Measurements from ENCODE around the gene USP11. TPM values are rescaled to one million over a fixed set of nuclear protein-coding genes. Genes with fewer than 3 reads are reported as not detected.

USP11 gene
- total and polyA plus RNA-seq, 2 donors (not counting 1 experiment from before 2014, with no cell fraction given) = 63.4 to 136 TPM

- intact Hi-C loops (cut with micrococcal nuclease) = no loop called here
- Histone ChIP-seq H2AFZ (ENCODE audit: insufficient read depth, low read depth, low read length, poor library complexity, severe bottlenecking) (no peak overlapping the region), H3K36me3 (replicated peaks in 1 of 2; ENCODE audit: control extremely low read depth in 1 of 2, control insufficient read depth in 1 of 2, extremely low read depth in 1 of 2, insufficient read depth in 2 of 2, low read length in 1 of 2) (peaks cover 0 to 9% of the 10 kb centered on the region in 2 experiments), H3K4me2 (replicated peaks; ENCODE audit: low read depth, low read length, poor library complexity, severe bottlenecking) (no peak overlapping the region), H3K27me3 (replicated peaks in 1 of 4; ENCODE audit: control extremely low read depth in 1 of 4, control insufficient read depth in 3 of 4, insufficient read depth in 4 of 4, low read length in 3 of 4) (no peaks in the 10 kb centered on the region), H3K4me3 (ENCODE audit: control extremely low read depth in 1 of 5, extremely low read depth in 1 of 5, insufficient read depth in 1 of 5, low read depth in 2 of 5, low read length in 4 of 5) (no peak overlapping the region), H3K9me3 (ENCODE audit: control extremely low read depth in 1 of 3, control insufficient read depth in 2 of 3, insufficient read depth in 1 of 3, low read length in 2 of 3) (no peaks in the 10 kb centered on the region), H3K9ac (ENCODE audit: low read length) (no peak overlapping the region), H3K4me1 (ENCODE audit: control insufficient read depth in 2 of 2, insufficient read depth in 2 of 2, low read length in 2 of 2) (peaks cover 0 to 8% of the 10 kb centered on the region in 2 donors), H4K20me1 (ENCODE audit: control insufficient read depth, insufficient read depth, low read length, poor library complexity, severe bottlenecking) (no peaks in the 10 kb centered on the region), H3K79me2 (ENCODE audit: control insufficient read depth, insufficient read depth, low read length) (peaks cover 22% of the 10 kb centered on the region), H3K27ac (ENCODE audit: low read length in 2 of 2) (no peak overlapping the region)
- Mint-ChIP-seq H3K9me3 (ENCODE audit: insufficient read depth) (no peaks in the 10 kb centered on the region), H3K4me3 (peak overlapping the region; percentile 25), H3K4me1 (peaks cover 21% of the 10 kb centered on the region), H3K27ac (peak overlapping the region; percentile 48), H3K27me3 (no peaks in the 10 kb centered on the region)
- ChIA-PET POLR2A (no interaction called here), CTCF (no interaction called here)
- ATAC-seq (ENCODE audit: low read depth) (no peak), DNase-seq (no peak)
- TF ChIP-seq, protein P1, sequence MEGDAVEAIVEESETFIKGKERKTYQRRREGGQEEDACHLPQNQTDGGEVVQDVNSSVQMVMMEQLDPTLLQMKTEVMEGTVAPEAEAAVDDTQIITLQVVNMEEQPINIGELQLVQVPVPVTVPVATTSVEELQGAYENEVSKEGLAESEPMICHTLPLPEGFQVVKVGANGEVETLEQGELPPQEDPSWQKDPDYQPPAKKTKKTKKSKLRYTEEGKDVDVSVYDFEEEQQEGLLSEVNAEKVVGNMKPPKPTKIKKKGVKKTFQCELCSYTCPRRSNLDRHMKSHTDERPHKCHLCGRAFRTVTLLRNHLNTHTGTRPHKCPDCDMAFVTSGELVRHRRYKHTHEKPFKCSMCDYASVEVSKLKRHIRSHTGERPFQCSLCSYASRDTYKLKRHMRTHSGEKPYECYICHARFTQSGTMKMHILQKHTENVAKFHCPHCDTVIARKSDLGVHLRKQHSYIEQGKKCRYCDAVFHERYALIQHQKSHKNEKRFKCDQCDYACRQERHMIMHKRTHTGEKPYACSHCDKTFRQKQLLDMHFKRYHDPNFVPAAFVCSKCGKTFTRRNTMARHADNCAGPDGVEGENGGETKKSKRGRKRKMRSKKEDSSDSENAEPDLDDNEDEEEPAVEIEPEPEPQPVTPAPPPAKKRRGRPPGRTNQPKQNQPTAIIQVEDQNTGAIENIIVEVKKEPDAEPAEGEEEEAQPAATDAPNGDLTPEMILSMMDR (IDR thresholded peaks at IDR 0.05) = no peak
- TF ChIP-seq EZH2 (IDR thresholded peaks at IDR 0.05; ENCODE audit: borderline replicate concordance, insufficient read depth, low read depth, low read length, poor library complexity, severe bottlenecking) = no peak
- no CpG with 5 or more reads among the region's 4 CpGs for WGBS (ENCODE audit: insufficient coverage)
Measured at GRCh38 chrX:47235691-47236103, 2.9 kb downstream of the USP11 start.

DNA sequence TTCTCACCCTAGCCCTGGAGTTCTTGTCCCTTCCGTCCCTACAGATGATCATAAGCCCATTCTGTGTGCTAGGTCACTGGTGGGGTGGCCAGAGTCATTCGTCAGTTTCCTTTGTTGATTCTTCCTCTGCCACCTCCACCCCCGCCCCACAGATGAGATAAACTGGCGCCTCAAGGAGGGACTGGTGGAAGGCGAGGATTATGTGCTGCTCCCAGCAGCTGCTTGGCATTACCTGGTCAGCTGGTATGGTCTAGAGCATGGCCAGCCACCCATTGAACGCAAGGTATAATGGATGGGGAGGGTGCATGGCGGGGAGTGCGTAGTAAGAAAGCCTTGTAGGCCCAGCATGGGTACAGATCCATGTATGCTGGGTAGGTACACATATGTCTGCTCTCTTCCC, 6.4 kb downstream of the USP11 start:
- Histone ChIP-seq H3K36me3 (replicated peaks in 1 of 2; ENCODE audit: control extremely low read depth in 1 of 2, control insufficient read depth in 1 of 2, extremely low read depth in 1 of 2, insufficient read depth in 2 of 2, low read length in 1 of 2) (peaks cover 0 to 26% of the 10 kb centered on the region in 2 experiments), H3K27me3 (replicated peaks in 1 of 4; ENCODE audit: control extremely low read depth in 1 of 4, control insufficient read depth in 3 of 4, insufficient read depth in 4 of 4, low read length in 3 of 4) (no peaks in the 10 kb centered on the region), H3K27ac (ENCODE audit: low read length in 2 of 2) (no peak overlapping the region), H3K4me2 (replicated peaks; ENCODE audit: low read depth, low read length, poor library complexity, severe bottlenecking) (no peak overlapping the region), H3K9me3 (ENCODE audit: control extremely low read depth in 1 of 3, control insufficient read depth in 2 of 3, insufficient read depth in 1 of 3, low read length in 2 of 3) (no peaks in the 10 kb centered on the region), H3K4me3 (ENCODE audit: control extremely low read depth in 1 of 5, extremely low read depth in 1 of 5, insufficient read depth in 1 of 5, low read depth in 2 of 5, low read length in 4 of 5) (no peak overlapping the region), H3K9ac (ENCODE audit: low read length) (no peak overlapping the region), H3K79me2 (ENCODE audit: control insufficient read depth, insufficient read depth, low read length) (peaks cover 17% of the 10 kb centered on the region), H4K20me1 (ENCODE audit: control insufficient read depth, insufficient read depth, low read length, poor library complexity, severe bottlenecking) (no peaks in the 10 kb centered on the region), H2AFZ (ENCODE audit: insufficient read depth, low read depth, low read length, poor library complexity, severe bottlenecking) (no peak overlapping the region), H3K4me1 (ENCODE audit: control insufficient read depth in 2 of 2, insufficient read depth in 2 of 2, low read length in 2 of 2) (no peaks in the 10 kb centered on the region)
- DNase-seq = no peak
- ChIA-PET CTCF (no interaction called here), POLR2A (interaction anchor here (0.6 kb wide), 1 partner anchor 375 kb away, joined by 3 read pairs; no protein-coding TSS in a partner anchor)
- H3K27me3 Mint-ChIP-seq = no peaks in the 10 kb centered on the region
- peaks cover 16% of the 10 kb centered on the region for H3K4me1 Mint-ChIP-seq
- WGBS (ENCODE audit: insufficient coverage) = 100% methylated on average over 1 of the region's 8 CpGs
- no peak overlapping the region for H3K27ac Mint-ChIP-seq
- no peaks in the 10 kb centered on the region for H3K9me3 Mint-ChIP-seq (ENCODE audit: insufficient read depth)
- no peak for ATAC-seq (ENCODE audit: low read depth)
- TF ChIP-seq EZH2 (IDR thresholded peaks at IDR 0.05; ENCODE audit: borderline replicate concordance, insufficient read depth, low read depth, low read length, poor library complexity, severe bottlenecking) = no peak
- TF ChIP-seq, protein P1 (IDR thresholded peaks at IDR 0.05) = no peak
- no peak overlapping the region for H3K4me3 Mint-ChIP-seq
- intact Hi-C loops (cut with micrococcal nuclease) = no loop called here

Measured in B cell (primary cell).